ENCODE measurements around the gene ZNF189.

GRCh38 chr9:101429736-101430135, 31.1 kb downstream of the ZNF189 start:
- TF ChIP-seq CTCF (IDR thresholded peaks at IDR 0.05 in 4 of 5, conservative IDR thresholded peaks at IDR 0.05 in 1 of 5) (no peak), POLR2A (IDR thresholded peaks at IDR 0.05) (no peak)
